GM10847 (cell line): Measurements from ENCODE around the gene PYDC1.

Source experiments
- POLR2A ChIP-seq: IDR thresholded peaks from 2 replicates; pipeline ENCODE4 v1.6.1; 2011; ENCODE audit not compliant: insufficient read length; ENCODE audit errors: extremely low read depth

PYDC1 gene

DNA sequence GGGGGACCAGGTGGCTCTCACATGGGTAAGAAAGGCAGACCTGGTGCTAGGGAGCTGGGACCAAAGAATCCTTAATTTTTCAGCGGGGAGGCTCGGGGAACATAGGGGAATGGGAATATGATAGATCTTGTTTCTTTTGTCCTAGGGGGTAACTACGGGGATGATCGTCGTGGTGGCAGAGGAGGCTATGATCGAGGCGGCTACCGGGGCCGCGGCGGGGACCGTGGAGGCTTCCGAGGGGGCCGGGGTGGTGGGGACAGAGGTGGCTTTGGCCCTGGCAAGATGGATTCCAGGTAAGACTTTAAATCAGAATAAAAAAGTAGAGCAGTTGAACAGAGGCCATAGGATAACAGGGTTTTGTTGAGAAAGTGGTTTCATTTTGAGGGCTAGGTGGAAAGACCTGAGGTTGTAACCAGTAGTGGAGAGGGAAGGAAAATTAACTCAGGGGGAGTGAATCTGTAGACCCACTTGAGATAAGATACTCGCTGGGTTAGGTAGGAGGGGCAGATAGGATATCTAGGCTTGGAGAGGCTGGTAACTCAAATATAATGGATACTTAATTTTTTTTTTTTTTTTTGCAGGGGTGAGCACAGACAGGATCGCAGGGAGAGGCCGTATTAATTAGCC lies 26.0 kb downstream of the PYDC1 start:
- TF ChIP-seq POLR2A, result no peak

- TF ChIP-seq POLR2A, result no peak
Observed at GRCh38 chr16:31190061-31190460, 26.9 kb downstream of the PYDC1 start.

DNA sequence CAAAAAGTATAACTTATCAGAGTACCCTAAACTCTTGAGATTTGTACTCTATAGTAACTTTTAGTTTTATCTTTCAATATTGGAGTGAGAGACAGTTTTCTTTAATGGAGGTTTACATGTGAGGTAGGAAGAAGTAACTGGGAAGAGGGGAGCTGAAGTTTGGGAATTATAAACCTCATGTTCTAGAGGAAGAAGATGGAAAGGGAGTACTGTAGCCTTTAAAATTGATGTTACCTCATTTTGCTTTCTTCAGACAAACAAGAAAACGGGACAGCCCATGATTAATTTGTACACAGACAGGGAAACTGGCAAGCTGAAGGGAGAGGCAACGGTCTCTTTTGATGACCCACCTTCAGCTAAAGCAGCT lies 27.5 kb downstream of the PYDC1 start:
- no peak for TF ChIP-seq POLR2A

DNA sequence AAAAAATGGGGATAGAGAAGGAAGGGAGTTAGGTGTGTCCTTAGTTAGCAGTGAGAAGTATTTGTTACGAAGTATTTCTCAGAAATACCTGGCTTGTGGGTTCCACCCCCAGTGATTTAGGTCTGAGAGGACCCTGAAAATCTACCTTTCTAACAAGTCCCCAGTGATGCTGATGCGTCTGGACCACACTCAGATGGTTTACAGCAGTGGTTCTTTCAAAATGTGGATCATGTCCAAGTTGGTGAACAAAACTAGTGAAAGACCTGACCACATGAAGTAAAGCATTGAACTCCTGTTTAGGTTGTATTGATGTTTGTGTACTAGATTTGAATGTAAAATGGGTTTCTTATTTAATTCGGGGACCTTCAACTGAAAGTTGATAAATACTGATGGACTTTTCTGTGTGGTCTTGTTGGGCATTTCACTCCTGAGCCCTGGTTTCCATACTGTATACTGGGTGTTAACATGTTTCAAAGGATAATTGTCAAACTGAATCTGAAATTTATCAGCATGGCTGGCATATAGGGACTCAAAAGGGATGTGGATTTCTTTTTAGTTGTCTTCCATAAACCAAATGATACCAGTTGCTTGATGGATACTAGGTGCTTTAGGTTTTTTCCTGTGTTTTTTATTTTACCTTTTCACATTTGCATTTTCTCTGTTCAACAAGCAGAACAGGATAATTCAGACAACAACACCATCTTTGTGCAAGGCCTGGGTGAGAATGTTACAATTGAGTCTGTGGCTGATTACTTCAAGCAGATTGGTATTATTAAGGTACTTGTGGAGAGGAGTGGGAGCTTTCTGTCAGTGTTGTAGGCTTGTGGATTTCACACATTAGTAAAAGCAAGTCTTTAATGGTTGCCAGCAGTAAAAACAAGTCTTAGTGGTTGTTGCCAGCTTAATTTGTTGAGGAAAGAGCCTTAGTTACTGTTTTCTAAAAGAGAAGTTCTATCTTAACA lies 28.2 kb downstream of the PYDC1 start:
- TF ChIP-seq POLR2A, result no peak

DNA sequence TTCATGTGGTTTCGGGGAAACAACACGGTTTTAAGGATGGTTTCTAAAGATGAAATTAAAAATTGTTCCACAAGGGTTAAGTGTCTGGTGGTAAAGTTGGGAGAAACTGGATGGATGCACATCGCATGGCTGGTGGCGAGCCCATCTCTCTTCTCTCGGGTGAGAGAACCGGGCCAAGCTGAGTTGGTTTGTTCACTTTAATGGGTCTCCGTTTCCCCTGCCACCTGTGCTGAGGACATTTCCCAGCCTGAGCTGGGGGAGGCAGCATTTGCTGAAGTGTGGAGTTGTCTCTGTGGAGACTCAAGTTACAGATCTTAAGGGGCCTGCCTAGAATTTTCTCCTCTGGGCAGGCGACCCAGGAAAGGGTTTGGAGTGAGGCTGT lies 29.1 kb downstream of the PYDC1 start:
- no peak for TF ChIP-seq POLR2A

- no peak for TF ChIP-seq POLR2A
Observed at GRCh38 chr16:31186930-31187807, 29.8 kb downstream of the PYDC1 start.

GRCh38 chr16:31186176-31186575 lies 30.8 kb downstream of the PYDC1 start:
- TF ChIP-seq POLR2A, result no peak

DNA sequence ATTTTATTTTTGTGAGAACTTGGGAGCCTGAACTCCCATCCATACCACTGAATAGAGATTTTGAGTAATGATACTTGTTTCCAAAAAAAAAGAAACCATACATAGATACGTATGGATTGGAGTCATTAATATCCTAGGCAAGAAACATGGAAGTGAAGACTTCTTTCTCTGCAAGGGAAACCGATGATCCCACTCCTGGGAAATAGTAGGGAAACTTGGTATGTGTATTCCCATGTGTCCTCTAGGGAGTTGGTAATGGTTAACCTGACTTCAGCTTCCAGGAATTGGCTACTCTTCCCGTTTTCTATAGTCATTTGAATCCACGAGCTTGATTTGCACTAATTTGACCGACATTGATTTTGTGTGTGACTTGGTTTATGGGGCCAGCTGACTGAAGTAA lies 31.6 kb downstream of the PYDC1 start:
- TF ChIP-seq POLR2A, result no peak

GRCh38 chr16:31184888-31185287 lies 32.0 kb downstream of the PYDC1 start:
- no peak for TF ChIP-seq POLR2A

- TF ChIP-seq POLR2A, result no peak
Observed at GRCh38 chr16:31183432-31184428, 33.2 kb downstream of the PYDC1 start.

DNA sequence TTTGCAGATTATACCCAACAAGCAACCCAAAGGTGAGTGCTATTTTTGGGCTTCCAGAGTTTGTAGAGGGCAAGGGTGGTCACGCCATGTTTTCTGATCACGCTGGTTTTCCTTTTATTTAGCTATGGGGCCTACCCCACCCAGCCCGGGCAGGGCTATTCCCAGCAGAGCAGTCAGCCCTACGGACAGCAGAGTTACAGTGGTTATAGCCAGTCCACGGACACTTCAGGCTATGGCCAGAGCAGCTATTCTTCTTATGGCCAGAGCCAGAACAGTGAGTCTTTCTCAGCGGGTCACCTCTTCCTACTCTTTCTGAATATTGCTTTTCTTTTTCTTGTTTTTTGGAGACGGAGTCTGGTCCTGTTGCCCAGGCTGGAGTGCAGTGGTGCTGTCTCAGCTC lies 34.5 kb downstream of the PYDC1 start:
- no peak for TF ChIP-seq POLR2A

DNA sequence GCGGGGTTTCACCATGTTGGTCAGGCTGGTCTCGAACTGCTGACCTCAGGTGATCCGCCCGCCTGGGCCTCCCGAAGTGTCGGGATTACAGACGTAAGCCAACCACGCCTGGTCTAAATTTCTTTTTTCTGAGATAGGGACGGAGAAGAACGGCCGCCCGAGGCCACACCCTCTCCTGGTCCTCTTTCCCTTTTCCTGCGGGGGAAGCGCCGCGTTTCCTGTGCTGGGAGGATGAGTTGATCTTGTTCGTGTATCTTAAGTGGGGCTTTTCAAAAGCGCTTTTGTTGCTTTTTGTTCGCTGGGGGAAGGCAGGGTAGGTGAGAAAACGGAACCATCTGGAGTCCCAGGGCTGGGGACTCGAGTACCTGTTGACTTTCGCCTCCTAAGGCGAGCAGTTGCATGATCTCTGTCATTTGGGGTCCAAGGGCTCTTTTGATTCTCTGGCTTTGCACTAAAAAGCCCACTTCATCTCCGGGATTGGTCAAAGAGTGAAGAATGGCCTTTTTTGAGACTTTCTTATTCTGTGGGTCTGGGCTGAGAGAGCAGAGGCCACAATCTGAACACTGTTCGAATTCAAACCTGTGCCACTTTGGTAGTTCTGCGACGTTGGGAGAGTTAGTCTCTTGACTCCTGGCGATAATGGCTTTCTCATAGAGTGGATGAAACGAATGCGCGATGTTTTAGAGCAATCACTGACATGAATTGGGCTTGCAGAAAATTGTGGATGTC lies 35.7 kb downstream of the PYDC1 start:
- TF ChIP-seq POLR2A, result no peak

GRCh38 chr16:31179747-31180459 lies 37.0 kb downstream of the PYDC1 start, which contains the start of gene FUS:
TSS of gene FUS (plus strand) at chr16:31180139. CDS start at chr16:31180215, 76 bp downstream.
- peak; percentile 100 for TF ChIP-seq POLR2A

DNA sequence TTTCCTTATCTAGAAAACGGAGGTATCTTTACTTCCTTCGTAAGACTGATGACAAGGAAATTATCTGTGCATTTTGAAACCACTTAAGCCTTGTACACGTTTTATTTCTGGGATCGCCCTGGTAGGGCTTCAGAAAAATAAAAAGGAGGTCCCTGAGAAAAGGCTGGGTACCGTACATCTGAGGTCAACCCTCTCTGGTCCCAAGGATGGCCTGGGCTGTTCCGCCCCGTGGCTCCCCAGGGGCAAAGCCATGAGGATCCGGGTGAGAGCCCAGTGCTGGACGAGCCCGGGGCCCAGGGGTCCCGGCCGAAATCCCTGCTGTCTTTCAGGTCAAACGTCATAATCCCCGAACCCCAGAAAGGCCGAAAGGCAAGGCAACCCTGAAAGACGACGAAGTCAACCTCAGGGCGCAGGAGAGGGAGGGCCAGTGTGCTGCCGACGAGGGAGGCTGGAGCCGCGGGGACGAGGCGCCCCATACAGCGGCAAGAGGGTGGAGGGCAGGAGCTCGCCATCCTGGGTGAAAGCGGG lies 37.7 kb downstream of the PYDC1 start:
- TF ChIP-seq POLR2A, result no peak
